DND-41 (cell line): ENCODE data around the gene ZBP1.

Experiments used
- ATAC-seq: fragments of 200-7000 bp; cut with Tn5 transposase; 3 replicates; pipeline ENCODE4 v1.9.1; 2021; ENCODE audit warnings: low read depth; ENCODE audit not compliant: insufficient read depth
- DNase-seq: peaks from one replicate; pipeline ENCODE4 v3.0.0-alpha.2; 2020
- H2AFZ ChIP-seq: 2 replicates; pipeline ENCODE4 v1.6.0; 2012; ENCODE audit warnings: low read depth, low read length
- H3K27ac ChIP-seq: 2 replicates; pipeline ENCODE4 v1.5.1; 2012; ENCODE audit warnings: low read length, inconsistent platforms
- H3K27me3 ChIP-seq: fragments of 200-600 bp; sonication (generic); 2 replicates; pipeline ENCODE4 v1.6.0; 2012; ENCODE audit warnings: low read length, mild to moderate bottlenecking, inconsistent platforms; ENCODE audit not compliant: insufficient read depth, poor library complexity
- H3K36me3 ChIP-seq: 2 replicates; pipeline ENCODE4 v1.5.1; 2012; ENCODE audit warnings: low read length, inconsistent platforms; ENCODE audit not compliant: insufficient read depth
- H3K4me1 ChIP-seq: 2 replicates; pipeline ENCODE4 v1.5.1; 2012; ENCODE audit warnings: mild to moderate bottlenecking, low read length; ENCODE audit not compliant: insufficient read depth
- H3K4me2 ChIP-seq: 2 replicates; pipeline ENCODE4 v1.6.0; 2012; ENCODE audit warnings: mild to moderate bottlenecking, moderate library complexity, low read length, inconsistent platforms; ENCODE audit not compliant: insufficient read depth
- H3K4me3 ChIP-seq, 2 experiments: fragments of 200-600 bp in 1 of 2; shearing (Covaris generic) in 1 of 2; 2 replicates each; pipeline ENCODE4 v1.5.1; 2012 to 2016; ENCODE audit warnings: inconsistent platforms in 2 of 2, low read length in 2 of 2, mild to moderate bottlenecking in 2 of 2, low read depth in 1 of 2, moderate library complexity in 1 of 2
- H3K79me2 ChIP-seq: 2 replicates; pipeline ENCODE4 v1.6.0; 2012; ENCODE audit warnings: low read length, inconsistent platforms; ENCODE audit not compliant: insufficient read depth
- H3K9ac ChIP-seq: 2 replicates; pipeline ENCODE4 v1.6.0; 2012; ENCODE audit warnings: low read depth, mild to moderate bottlenecking, inconsistent platforms, low read length, moderate library complexity
- H3K9me3 ChIP-seq: 2 replicates; pipeline ENCODE4 v1.5.1; 2012; ENCODE audit warnings: low read length, moderate library complexity, mild to moderate bottlenecking, inconsistent platforms; ENCODE audit not compliant: insufficient read depth, severe bottlenecking
- H4K20me1 ChIP-seq: 2 replicates; pipeline ENCODE4 v1.6.0; 2012; ENCODE audit warnings: low read length; ENCODE audit not compliant: insufficient read depth
- CTCF ChIP-seq: IDR thresholded peaks from 2 replicates; pipeline ENCODE4 v1.5.1; 2012; ENCODE audit warnings: borderline replicate concordance, low read length, moderate library complexity, mild to moderate bottlenecking; ENCODE audit not compliant: poor library complexity, severe bottlenecking; ENCODE audit errors: extremely low read depth
- EZH2 ChIP-seq: IDR thresholded peaks from 3 replicates; pipeline ENCODE4 v1.6.1; 2012; ENCODE audit warnings: borderline replicate concordance, low read depth, mild to moderate bottlenecking, moderate library complexity, low read length, inconsistent platforms; ENCODE audit not compliant: severe bottlenecking

The ZBP1 gene

GRCh38 chr20:57649617-57650015 is 29.4 kb upstream of the ZBP1 start:
- H3K79me2 ChIP-seq, result no peaks in the 10 kb centered on the region
- no peak for ATAC-seq

GRCh38 chr20:57648878-57649616 is 28.8 kb upstream of the ZBP1 start:
- Histone ChIP-seq H2AFZ (no peak overlapping the region), H4K20me1 (peaks cover 13% of the 10 kb centered on the region), H3K4me1 (no peaks in the 10 kb centered on the region), H3K27ac (no peak overlapping the region), H3K4me3 (no peak overlapping the region), H3K9me3 (no peaks in the 10 kb centered on the region), H3K36me3 (no peaks in the 10 kb centered on the region), H3K79me2 (no peaks in the 10 kb centered on the region), H3K4me2 (no peak overlapping the region), H3K9ac (no peak overlapping the region), H3K27me3 (peaks cover 27% of the 10 kb centered on the region)
- ATAC-seq, result no peak
- no peak for DNase-seq
- TF ChIP-seq CTCF (no peak), EZH2 (no peak)

More at GRCh38 chr20:57649617-57650015, 29.4 kb upstream of the ZBP1 start:
- peaks cover 30% of the 10 kb centered on the region for H3K27me3 ChIP-seq
- no peak for DNase-seq
- no peak overlapping the region for H2AFZ ChIP-seq
- peaks cover 18% of the 10 kb centered on the region for H4K20me1 ChIP-seq
- no peaks in the 10 kb centered on the region for H3K4me1 ChIP-seq
- H3K9me3 ChIP-seq, result no peaks in the 10 kb centered on the region
- no peak overlapping the region for H3K4me2 ChIP-seq
- H3K4me3 ChIP-seq, result no peak overlapping the region
- H3K36me3 ChIP-seq, result no peaks in the 10 kb centered on the region
- no peak overlapping the region for H3K27ac ChIP-seq
- H3K9ac ChIP-seq, result no peak overlapping the region
- TF ChIP-seq EZH2, result no peak

GRCh38 chr20:57647933-57648785 is 27.9 kb upstream of the ZBP1 start:
- Histone ChIP-seq H3K9me3 (no peaks in the 10 kb centered on the region), H4K20me1 (peaks cover 6% of the 10 kb centered on the region), H3K4me3 (no peak overlapping the region), H3K4me1 (no peaks in the 10 kb centered on the region), H3K79me2 (no peaks in the 10 kb centered on the region), H2AFZ (no peak overlapping the region), H3K27me3 (peaks cover 30% of the 10 kb centered on the region), H3K36me3 (no peaks in the 10 kb centered on the region), H3K4me2 (no peak overlapping the region), H3K9ac (no peak overlapping the region), H3K27ac (no peak overlapping the region)
- no peak for DNase-seq
- TF ChIP-seq CTCF (no peak), EZH2 (no peak)
- no peak for ATAC-seq
